NB4 (cell line): Measurements from ENCODE around the gene ATP5IF1.

Source experiments
- DNase-seq: peaks from one replicate; pipeline ENCODE4 v3.0.0; 2010; ENCODE audit warnings: low read depth
- H3K4me3 ChIP-seq: one replicate; pipeline ENCODE4 v1.5.1; 2011; ENCODE audit warnings: mild to moderate bottlenecking, low read depth, low read length, moderate library complexity
- CTCF ChIP-seq: IDR thresholded peaks from one replicate; pipeline ENCODE4 v1.5.1; 2012; ENCODE audit warnings: low read depth, low read length
- MAX ChIP-seq: IDR thresholded peaks from 2 replicates; pipeline ENCODE4 v1.6.1; 2011; ENCODE audit warnings: low read depth, low read length
- MYC ChIP-seq: IDR thresholded peaks from 2 replicates; pipeline ENCODE4 v1.6.1; 2011; ENCODE audit warnings: low read depth, low read length
- POLR2A ChIP-seq: IDR thresholded peaks from 2 replicates; pipeline ENCODE4 v1.6.1; 2011; ENCODE audit warnings: mild to moderate bottlenecking; ENCODE audit not compliant: insufficient read length; ENCODE audit errors: extremely low read depth

Gene ATP5IF1

GRCh38 chr1:28205243-28205642, 30.7 kb upstream of the ATP5IF1 start:
- DNase-seq = no peak
- no peak overlapping the region for H3K4me3 ChIP-seq
- TF ChIP-seq MAX = no peak
- TF ChIP-seq CTCF = no peak
- no peak for TF ChIP-seq MYC
- TF ChIP-seq POLR2A = no peak

GRCh38 chr1:28208818-28209441, 27.0 kb upstream of the ATP5IF1 start:
- TF ChIP-seq MYC = no peak
- peak; percentile 72 for TF ChIP-seq CTCF
- DNase-seq = peak; percentile 76
- H3K4me3 ChIP-seq = no peak overlapping the region

GRCh38 chr1:28209700-28210099, 26.2 kb upstream of the ATP5IF1 start:
- TF ChIP-seq POLR2A (no peak), CTCF (no peak), MAX (no peak), MYC (no peak)
- no peak overlapping the region for H3K4me3 ChIP-seq
- no peak for DNase-seq

- no peak for DNase-seq
- no peak overlapping the region for H3K4me3 ChIP-seq
- TF ChIP-seq POLR2A = no peak
- TF ChIP-seq MYC = no peak
- TF ChIP-seq MAX = no peak
- no peak for TF ChIP-seq CTCF
Measured at GRCh38 chr1:28213315-28213714, 22.6 kb upstream of the ATP5IF1 start.

GRCh38 chr1:28229089-28229488, 6.8 kb upstream of the ATP5IF1 start:
- TF ChIP-seq MAX = no peak
- TF ChIP-seq MYC = no peak
- TF ChIP-seq POLR2A = no peak
- TF ChIP-seq CTCF = no peak
- H3K4me3 ChIP-seq = no peak overlapping the region
- DNase-seq = no peak

GRCh38 chr1:28229996-28230395, 5.9 kb upstream of the ATP5IF1 start:
- DNase-seq = no peak
- TF ChIP-seq MYC = no peak
- TF ChIP-seq MAX = no peak
- no peak for TF ChIP-seq POLR2A
- TF ChIP-seq CTCF = no peak
- H3K4me3 ChIP-seq = no peak overlapping the region
